Hypothalamus (tissue), 51 donors: ENCODE results near the gene SLC2A2.
A peak's percentile ranks its signal among the peaks of the same experiment; 100 is the strongest.

ENCODE experiments used
- DNase-seq, 51 donors: peaks; one replicate each; lab custom pipeline; 2025; lab: John Stamatoyannopoulos, UW

The SLC2A2 gene

GRCh38 chr3:171026597-171027293, at the start of gene SLC2A2:
Gene SLC2A2, minus strand, starts transcription at chr3:171026720. Its CDS starts 50 bp downstream, at chr3:171026670.
- DNase-seq: no peak

- DNase-seq: no peak
Observed at GRCh38 chr3:171072432-171072831, 45.9 kb upstream of the SLC2A2 start.

DNA sequence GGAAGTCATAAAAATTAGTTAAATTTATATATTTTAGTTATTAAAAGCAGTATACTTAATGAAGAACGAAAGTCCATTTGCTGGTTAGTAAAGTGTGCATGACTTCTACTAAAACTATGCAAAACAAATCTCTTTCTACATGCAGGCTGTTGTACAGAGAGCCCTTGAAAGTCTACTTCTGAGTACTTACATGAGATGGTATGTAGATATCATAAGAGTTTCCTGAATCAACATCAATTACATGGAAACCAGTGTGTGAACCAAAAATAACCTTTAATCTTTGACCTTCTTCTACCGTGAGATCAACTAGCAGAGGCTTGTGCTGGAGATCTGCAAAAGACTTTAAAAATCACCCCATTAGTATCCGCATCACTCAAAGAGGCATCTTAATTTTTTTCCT, 42.1 kb upstream of the SLC2A2 start:
- no peak for DNase-seq

DNA sequence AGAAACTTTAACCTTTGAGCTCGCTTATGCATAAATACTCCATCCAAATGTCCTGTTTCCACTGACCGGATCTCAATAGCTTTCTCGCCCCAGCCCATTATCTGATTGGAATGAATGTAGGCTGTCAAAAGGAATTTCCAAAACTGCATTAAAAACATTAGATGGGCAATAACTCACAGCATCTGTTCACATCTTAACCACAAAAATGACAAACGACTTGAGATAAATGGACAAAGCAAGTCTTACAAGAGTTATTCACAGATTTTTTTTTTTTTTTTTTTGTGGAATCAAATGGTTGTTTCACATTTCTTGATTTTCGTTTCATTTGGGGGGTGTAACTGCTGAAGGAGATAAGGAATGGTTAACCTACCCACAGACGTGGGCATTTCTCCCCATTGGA, 39.7 kb upstream of the SLC2A2 start:
- no peak for DNase-seq

DNA sequence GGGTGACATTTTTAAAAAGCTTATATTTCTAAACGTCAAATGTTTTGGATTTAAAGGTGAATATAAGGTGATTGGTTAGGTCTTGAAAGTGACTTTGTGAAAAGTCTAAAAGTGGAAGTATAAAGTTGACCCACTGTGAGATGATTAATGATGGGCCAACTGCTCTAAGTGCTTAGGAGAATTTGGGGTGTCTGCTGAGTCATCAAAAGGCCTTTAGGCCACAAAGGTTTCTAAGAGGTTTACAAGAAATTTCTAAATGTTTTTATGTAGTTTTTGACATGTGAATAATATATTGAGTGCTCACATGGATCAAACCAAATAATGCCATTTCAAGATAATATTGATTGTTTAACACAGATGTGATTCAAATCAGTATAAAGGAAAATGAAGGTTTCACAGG, 39.2 kb upstream of the SLC2A2 start:
- DNase-seq: no peak

GRCh38 chr3:171064461-171064860, 37.9 kb upstream of the SLC2A2 start:
- no peak for DNase-seq

DNA sequence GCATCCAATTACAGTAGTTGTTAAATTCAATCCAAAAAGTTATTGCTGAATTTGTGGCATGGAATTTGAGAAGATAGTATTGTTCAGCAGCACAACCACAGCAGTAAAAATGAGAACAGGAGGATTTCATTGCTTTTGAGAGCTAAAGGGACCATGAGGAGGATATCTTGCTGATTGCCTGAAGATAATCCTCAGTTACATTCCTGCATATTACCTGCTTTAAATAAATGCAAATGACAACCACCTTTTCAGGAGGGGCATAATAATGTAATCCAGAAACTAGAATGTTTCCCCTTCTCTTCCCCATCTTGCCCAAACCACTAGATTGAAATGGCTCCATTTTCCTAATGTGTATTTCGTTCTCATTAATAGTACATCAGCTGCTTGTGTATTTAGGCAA, 35.2 kb upstream of the SLC2A2 start:
- no peak for DNase-seq

DNA sequence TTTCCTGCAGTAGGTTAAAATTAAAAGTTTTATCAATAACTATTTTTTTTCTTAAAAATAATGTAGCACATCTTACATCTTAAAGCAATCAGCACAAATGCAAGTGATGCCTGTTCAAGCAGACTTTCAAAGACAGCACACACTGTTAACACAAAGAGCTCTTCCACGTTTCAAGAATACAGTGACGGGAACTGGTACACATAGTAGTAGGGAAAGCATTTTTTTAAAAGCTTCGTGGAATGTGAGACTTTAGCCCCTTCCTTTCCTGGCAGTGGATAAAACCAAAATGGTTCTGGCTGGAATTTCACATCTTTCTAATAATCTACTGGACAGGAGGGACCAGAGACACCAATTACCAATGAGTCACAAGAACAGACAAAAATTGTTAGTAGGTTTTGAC, 33.5 kb upstream of the SLC2A2 start:
- no peak for DNase-seq

- no peak for DNase-seq
Observed at GRCh38 chr3:171058873-171059603, 32.5 kb upstream of the SLC2A2 start.

GRCh38 chr3:171058058-171058457, 31.5 kb upstream of the SLC2A2 start:
- DNase-seq: no peak

GRCh38 chr3:171057072-171057471, 30.6 kb upstream of the SLC2A2 start:
- no peak for DNase-seq

- no peak for DNase-seq
Observed at GRCh38 chr3:171056528-171056927, 30.0 kb upstream of the SLC2A2 start.

DNA sequence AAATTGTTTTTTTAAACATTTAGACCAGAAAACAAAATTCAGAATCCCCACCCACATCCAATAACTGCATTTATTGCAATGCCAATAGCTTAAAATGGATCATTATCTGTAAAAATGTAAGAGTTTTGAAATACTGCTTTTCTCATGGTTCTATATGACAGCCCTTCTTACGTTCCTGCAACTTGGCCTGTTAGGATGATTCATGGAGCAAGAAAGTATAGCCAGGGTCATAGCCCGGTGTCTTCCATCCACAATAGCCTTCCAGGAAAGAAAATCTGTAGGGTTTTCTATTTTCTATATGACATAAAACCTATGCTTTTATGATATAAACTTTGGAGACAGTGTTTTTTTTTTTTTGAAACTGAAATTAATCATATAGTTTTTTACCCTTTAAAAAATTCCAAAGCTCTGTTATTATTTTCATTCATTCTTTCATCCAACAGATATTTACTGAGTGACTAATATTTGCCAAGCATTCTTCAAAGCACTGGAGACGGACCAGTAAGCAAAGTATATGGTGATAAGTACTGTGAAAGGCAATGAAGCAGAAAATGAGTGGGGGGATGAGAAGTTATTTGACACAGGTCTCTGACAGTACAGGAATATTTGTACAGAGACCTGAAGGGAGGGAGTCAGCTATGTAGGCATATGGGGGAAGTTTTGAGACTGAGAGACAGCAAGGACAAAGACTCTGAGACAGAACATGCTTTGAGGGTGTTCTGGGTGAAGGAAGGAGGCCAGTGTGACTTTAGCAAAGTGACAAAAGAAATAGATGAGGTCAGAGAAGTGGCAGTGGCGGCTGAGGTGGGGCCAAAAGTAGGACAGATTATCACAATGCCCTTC, 29.0 kb upstream of the SLC2A2 start:
- no peak for DNase-seq

GRCh38 chr3:171054921-171055320, 28.4 kb upstream of the SLC2A2 start:
- no peak for DNase-seq

- no peak for DNase-seq
Observed at GRCh38 chr3:171054231-171054630, 27.7 kb upstream of the SLC2A2 start.

DNA sequence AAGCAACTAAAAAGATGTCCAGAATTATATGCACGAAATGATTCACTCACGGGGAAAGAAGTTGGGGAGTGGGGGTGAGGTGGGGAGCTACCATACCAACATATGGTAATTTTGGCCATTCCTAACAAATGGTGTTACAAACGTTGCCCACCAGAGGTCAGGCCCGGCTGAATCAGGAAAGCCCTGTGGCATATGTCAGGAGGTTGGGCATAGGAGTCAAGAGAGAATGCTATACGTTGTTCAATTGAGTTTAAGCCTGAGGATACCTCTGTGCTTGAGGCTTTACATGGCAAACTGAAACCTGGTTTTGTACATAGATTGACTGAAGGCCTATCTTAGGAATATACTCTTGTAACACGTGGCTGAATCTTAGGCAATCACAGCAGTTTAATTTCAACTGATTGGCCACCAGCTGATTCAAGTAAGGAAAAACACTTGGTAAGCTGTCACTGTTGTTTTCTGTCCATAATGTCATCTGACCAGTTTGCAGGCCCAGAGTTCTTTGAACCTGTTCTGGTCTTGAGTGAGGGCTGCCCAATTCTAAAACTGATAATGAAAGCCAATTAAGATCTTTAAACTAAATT, 23.4 kb upstream of the SLC2A2 start:
- DNase-seq: peak in 28 of 51 donors; percentile 1 to 63 (median 18)

- no peak for DNase-seq
Observed at GRCh38 chr3:171046760-171047159, 20.2 kb upstream of the SLC2A2 start.

GRCh38 chr3:171044835-171045793, 18.6 kb upstream of the SLC2A2 start:
- no peak for DNase-seq

DNA sequence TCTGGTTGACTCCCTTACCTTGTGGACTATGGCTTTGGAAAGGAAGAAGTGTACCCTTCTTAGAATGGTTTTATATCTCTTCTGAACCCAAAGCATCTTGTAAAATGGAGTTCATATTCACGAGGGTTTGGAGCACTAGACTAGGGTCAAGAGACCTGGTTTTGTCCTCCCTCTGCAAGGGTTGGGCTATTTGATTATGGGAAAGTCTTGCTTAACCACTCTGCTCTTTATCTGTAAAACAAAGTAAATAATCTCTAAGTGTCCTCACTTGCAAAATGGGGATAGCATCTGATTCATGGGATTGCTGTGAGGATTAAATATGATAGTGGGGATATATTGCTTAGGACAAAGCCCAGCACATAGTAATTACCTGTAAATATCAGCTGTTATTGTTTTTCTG, 17.9 kb upstream of the SLC2A2 start:
- no peak for DNase-seq

DNA sequence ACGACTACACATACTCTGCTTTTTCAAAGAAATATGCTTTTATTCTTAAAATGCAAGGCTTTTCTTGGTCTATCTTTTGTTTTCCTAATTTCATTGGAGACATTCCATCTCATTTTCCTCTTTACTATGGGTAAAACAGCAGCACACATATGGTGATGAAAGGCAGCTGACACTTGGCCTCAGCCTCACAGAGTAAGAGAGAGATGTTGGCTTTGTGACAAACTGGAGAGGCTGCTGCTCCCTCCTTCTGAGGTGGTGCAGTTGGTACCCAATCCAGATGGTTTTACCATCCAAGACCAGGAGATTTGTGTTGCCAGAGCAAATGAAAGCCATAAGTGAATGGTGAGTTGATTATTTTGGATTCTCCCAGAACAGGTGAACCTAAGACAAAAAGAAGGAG, 13.2 kb upstream of the SLC2A2 start:
- no peak for DNase-seq
